ENCODE measurements around the gene LMNA. TPM values are rescaled to one million over a fixed set of nuclear protein-coding genes. Genes with fewer than 3 reads are reported as not detected.
A peak's percentile ranks its signal among the peaks of the same experiment; 100 is the strongest.
"Not testable (repeated sequence)": the region's sequence is repeated elsewhere in the genome, so short reads cannot be mapped to it uniquely, and the experiment has no call there.

Gene LMNA
- total RNA-seq, 2 donors from 2014 or later: 335 to 478 TPM

GRCh38 chr1:156101880-156102279, 12.6 kb upstream of the LMNA start:
- intact Hi-C loops (cut with DNase I, micrococcal nuclease): no loop called here
- ATAC-seq: no peak
- no peak for DNase-seq

- ATAC-seq (peak; percentile 12), DNase-seq (no peak)
- intact Hi-C loops (cut with DNase I, micrococcal nuclease): no loop called here
These were observed 11.6 kb upstream of the LMNA start for GRCh38 chr1:156102633-156103511.

- ATAC-seq (no peak), DNase-seq (peak in 1 of 2 donors; percentile 70)
- intact Hi-C loops (cut with DNase I, micrococcal nuclease): no loop called here
These were observed 11.0 kb upstream of the LMNA start for GRCh38 chr1:156103521-156103947.

- ATAC-seq (peak; percentile 52), DNase-seq (peak; percentile 77 to 88)
- intact Hi-C loops (cut with DNase I, micrococcal nuclease): no loop called here
These were observed 10.3 kb upstream of the LMNA start for GRCh38 chr1:156104065-156104810.

GRCh38 chr1:156104861-156105832, 9.4 kb upstream of the LMNA start:
- DNase-seq (no peak), ATAC-seq (no peak)
- intact Hi-C loops (cut with DNase I, micrococcal nuclease): no loop called here

- intact Hi-C loops (cut with DNase I, micrococcal nuclease): no loop called here
- peak; percentile 5 for ATAC-seq
- DNase-seq: no peak
These were observed 7.7 kb upstream of the LMNA start for GRCh38 chr1:156106624-156107488.

- DNase-seq (no peak), ATAC-seq (no peak)
- intact Hi-C loops (cut with DNase I, micrococcal nuclease): no loop called here
These were observed 6.5 kb upstream of the LMNA start for GRCh38 chr1:156108057-156108456.

GRCh38 chr1:156108664-156109241, 5.8 kb upstream of the LMNA start:
- ATAC-seq (no peak), DNase-seq (no peak)
- intact Hi-C loops (cut with DNase I, micrococcal nuclease): no loop called here

- no peak for DNase-seq
- no peak for ATAC-seq
- intact Hi-C loops (cut with DNase I, micrococcal nuclease): no loop called here
These were observed 4.3 kb upstream of the LMNA start for GRCh38 chr1:156110252-156110651.

GRCh38 chr1:156111355-156111962, 3.1 kb upstream of the LMNA start:
- intact Hi-C loops (cut with DNase I, micrococcal nuclease): no loop called here
- ATAC-seq (no peak), DNase-seq (no peak)

- intact Hi-C loops (cut with DNase I, micrococcal nuclease): no loop called here
- ATAC-seq (no peak), DNase-seq (peak in 1 of 2 donors; percentile 36)
These were observed 2.0 kb upstream of the LMNA start for GRCh38 chr1:156112276-156113137.

- intact Hi-C loops (cut with DNase I, micrococcal nuclease): no loop called here
- ATAC-seq: no peak
- no peak for DNase-seq
These were observed 1.1 kb upstream of the LMNA start for GRCh38 chr1:156113282-156113950.

GRCh38 chr1:156114919-156115513, 505 bp downstream of the LMNA start:
- ATAC-seq (peak; percentile 40), DNase-seq (no peak)
- intact Hi-C loops (cut with DNase I, micrococcal nuclease): no loop called here

GRCh38 chr1:156115514-156116374, 1.2 kb downstream of the LMNA start:
- ATAC-seq (peak; percentile 50), DNase-seq (peak; percentile 75)
- intact Hi-C loops (cut with DNase I, micrococcal nuclease): no loop called here

GRCh38 chr1:156116731-156117130, 2.2 kb downstream of the LMNA start:
- DNase-seq; intact Hi-C loops (cut with DNase I, micrococcal nuclease); ATAC-seq: not testable (repeated sequence)
